HG02623 (cell line): Measurements from ENCODE around the gene CYP11A1.

Experiments
- ATAC-seq: cut with Tn5 transposase; IDR thresholded peaks from one replicate; pipeline ENCODE4 v1.9.1; 2021; ENCODE audit warnings: moderate library complexity; ENCODE audit not compliant: unreplicated experiment

Gene CYP11A1

DNA sequence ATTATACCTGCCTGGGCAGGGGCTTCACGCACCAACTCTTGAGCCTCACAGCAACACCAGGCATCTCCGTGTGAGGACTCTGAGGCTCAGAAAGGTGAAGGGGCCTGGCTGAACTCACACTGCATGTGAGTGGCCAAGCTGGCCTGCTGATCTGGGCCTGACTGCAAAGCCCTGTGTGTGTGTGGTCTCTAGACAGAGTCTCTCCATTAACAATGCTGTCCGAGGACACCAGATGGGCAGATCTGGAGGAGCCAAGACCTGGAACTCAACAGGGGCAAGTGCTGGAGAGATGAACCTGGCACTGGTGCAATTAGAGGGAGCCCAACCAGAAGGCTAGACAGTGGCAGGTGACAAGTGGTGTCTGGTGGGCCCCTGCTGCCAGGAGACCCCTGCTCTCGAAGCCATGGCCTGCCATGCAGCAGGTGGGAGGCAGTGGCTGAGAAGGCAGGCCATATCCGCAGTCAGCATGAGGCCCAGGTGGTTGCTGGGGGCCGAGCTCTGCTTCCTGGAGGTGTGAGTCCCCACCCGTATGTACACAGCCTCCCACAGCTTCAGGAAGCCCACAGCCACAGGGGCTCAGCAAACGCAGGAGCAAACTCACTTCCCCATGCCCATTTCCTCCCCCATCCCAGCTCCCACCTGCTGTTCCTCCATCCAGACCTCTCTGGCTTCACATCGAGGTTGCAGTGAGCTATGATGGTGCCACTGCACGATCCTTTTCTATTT lies 39.0 kb downstream of the CYP11A1 start:
- ATAC-seq, result no peak

GRCh38 chr15:74327756-74328155 lies 39.7 kb downstream of the CYP11A1 start:
- no peak for ATAC-seq

GRCh38 chr15:74326746-74327145 lies 40.7 kb downstream of the CYP11A1 start:
- no peak for ATAC-seq

GRCh38 chr15:74324714-74325113 lies 42.7 kb downstream of the CYP11A1 start:
- no peak for ATAC-seq

GRCh38 chr15:74322558-74323180 lies 44.8 kb downstream of the CYP11A1 start:
- no peak for ATAC-seq

GRCh38 chr15:74320352-74321247 lies 46.8 kb downstream of the CYP11A1 start:
- ATAC-seq, result no peak

- ATAC-seq, result no peak
Measured at GRCh38 chr15:74319596-74320351, 47.7 kb downstream of the CYP11A1 start.

DNA sequence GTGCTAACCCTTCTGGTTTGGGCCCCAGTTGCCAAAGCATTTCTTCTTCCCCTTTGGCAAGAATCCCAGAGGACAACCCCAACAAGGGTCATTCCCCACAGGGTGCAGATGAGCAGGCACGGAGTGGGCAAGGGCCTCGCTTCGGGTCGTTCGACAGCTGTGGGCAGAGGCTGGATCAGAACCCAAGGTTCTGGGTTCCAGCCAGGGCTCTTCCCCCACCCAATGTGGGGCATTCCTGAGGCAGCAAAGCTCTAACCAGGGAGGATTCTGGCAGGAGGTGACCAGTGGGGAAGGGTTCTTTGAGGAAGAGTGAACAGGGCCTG lies 48.3 kb downstream of the CYP11A1 start:
- ATAC-seq, result no peak

GRCh38 chr15:74318376-74319137 lies 48.9 kb downstream of the CYP11A1 start:
- ATAC-seq, result no peak

- ATAC-seq, result no peak
Measured at GRCh38 chr15:74317820-74318375, 49.5 kb downstream of the CYP11A1 start.

DNA sequence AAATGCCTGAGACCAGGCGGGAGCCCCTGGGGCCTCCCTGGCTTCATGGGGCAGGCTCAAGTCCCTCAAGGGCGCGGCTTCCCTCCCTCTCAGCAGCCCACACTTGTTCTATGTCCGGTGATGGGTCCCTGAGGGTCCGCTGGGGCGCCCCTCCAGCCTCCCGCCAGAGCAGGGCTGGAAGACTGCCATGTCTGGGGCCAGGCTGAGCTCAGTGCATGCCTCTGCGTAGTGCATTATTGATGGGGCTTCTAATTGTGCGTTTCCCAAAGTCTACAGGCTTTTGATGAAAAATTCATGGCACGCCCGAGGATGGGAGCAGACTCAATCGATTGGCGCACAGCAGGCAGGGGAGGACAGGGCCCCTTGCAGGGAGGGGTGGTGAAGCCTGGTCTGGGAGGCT lies 51.3 kb downstream of the CYP11A1 start:
- ATAC-seq, result no peak

GRCh38 chr15:74315626-74316025 lies 51.8 kb downstream of the CYP11A1 start:
- ATAC-seq, result no peak

DNA sequence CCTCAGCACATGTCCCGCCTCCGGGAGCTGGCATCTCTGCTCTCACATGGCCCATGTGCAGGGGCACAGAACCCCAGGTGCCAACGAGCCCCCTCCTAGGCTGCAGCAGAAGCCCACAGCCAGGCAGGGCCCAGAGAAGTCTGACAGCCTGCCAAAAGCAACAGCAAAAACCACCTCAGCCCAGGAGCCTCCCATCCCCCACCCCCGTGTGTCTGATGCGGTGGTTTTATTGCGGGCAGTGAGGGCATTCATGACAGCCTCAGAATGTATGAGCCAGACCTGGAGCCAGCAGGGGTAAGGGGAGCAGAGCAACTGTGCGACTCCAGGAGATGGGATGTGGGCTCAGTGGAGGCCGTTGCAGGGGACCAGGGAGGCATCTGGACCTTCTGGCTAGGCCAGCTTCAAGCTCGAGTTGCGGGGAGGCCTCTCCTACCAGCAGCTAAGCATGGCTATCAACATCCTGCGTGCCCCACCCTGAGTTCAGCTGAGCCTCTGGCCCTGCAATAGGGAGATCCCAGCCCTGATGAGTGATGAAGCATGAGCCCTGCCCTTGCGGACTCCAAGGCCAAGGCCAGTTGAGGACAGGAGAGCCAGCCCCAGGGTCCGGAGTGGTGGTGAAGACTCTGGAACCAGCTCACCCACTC lies 52.5 kb downstream of the CYP11A1 start:
- ATAC-seq, result no peak

DNA sequence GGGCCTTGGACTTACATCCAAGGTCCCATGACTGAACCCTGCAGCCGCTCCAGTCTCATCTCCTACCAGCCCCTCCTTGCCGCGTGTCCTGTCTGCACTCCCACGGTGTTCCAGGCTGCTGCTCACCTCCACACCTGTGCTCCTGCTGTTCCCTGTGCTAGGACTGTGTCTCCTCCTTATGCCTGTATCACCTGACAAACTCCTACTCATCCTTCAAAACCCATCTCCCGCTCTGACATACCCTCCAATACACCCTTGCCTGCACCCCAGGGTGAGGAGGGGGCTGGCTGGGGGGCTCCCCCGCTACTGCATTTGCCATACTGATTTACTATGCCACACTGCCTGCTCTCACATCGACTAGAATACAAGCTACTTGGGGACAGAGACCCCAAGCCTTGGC lies 53.6 kb downstream of the CYP11A1 start:
- no peak for ATAC-seq

DNA sequence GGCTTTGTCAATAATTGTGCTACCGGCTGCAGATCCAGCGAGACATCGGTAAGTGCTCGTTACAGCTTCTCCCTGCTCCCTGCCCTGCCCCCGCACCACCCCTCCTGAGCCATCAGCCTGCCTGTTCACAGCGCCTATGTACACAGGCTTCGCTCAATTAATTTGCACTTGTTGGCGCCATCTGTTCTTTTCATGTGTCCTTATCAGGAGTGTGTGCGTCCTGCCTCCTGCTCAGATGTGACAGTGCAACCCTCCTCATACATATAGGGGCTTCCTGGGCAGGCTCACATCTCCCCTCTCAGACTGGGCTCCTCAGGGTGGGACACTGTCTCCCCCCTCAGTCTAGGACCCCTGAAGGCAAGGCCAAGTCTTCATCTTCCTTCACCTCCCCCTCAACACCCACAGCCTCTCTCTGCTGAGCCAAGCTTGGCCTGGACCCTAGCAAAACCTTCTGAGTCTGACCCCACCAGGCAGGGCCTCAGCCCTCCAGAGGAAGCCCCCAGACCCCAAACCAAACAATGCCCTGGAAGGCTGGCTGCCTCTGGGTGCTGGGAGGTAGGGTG lies 54.9 kb downstream of the CYP11A1 start:
- no peak for ATAC-seq

DNA sequence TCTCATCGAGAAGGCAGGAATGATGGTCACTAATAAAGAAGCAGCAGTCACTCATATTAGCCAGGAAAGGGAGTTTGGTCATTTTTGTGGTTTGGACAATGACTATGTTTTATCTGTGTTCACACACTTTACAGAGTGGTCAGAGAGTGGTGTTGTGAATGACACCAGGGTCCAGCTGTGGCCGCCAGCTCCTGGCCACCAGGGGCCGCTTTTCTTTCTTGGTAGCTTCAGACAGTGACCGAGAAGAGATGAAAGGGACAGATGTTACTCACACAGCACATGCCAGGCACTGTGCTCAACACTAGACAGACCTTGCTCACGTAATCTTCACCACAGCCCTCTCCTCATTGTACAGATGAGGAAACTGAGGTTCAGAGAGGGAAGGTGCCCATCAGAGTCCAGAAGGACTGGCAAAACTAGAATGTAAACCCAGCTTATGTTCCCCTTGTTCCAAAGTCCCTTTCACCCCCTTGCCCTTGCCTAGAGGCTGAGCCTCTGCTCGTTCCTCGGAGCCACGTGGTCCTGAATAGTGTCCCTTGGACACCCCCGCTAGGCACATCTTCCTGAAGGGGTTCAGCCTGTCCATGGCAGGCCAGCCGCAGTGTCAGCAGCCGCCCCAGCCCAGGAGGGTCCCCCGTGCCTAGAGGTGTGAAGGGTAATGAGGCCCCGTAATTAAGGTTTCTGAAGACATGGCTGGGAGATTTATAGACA lies 55.6 kb downstream of the CYP11A1 start:
- ATAC-seq, result no peak

DNA sequence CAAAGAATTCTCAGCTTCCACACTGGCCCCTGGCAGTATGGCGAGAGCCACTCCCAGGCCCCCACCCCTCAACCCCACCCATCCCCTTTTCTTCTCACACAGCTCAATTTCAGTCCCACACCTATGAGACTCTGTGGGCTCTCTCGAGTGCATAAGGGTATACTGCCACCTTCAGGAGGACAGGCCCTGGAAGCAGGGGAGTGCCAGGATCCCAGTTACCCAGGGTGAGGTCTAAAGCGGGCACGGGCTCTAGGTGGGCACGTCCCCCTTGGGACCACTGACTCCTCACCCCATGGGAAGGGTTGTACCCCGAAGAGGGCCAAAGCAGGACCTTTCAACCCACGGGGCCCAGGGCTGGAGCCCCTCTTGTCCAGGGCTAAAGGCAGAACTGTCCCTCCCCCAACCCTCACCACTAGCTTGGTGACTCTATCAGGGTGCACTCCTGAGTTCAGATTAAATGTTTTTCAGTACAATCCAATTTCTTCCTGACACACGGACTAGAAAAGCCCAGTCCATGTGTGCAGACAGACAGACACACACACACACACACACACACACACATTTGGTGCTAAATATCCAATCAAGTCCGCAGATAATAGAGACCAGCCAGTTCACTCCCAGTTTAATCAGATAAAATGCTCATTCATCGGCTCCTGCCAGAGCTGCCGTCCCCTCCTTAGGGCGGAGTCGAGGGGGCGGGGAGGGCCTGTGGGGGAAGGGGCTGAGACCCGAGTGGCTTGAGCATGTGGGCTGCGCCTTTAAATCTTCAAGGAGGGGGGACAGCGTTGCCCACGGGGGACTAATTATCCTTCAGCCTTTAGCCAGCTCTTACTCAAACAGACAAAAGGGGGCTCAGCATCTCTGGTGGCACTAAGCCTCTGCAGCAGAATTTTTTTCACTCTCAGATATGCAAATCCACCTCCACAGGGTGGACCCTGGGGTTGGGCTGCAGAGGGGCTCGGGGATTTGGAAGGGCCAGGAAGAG lies 59.3 kb downstream of the CYP11A1 start:
- no peak for ATAC-seq
